Endothelial cell of umbilical vein (primary cell): Measurements from ENCODE around the gene EIF2AK3. TPM values are rescaled to one million over a fixed set of nuclear protein-coding genes. Genes with fewer than 3 reads are reported as not detected.

Experiments
- BruUV-seq: library from RNA; stranded (reverse); fragments of 400-500 nt; replicated peaks from 2 replicates; lab custom pipeline; 2021; lab: Mats Ljungman, UMichigan
- CTCF ChIA-PET: fragments of 300-600, 350-600 bp; sonication (Branson Sonifier 250); formaldehyde crosslinking; loops from one replicate; lab custom pipeline; 2021; ENCODE audit warnings: antibody characterized with exemption, inconsistent platforms; lab: Charles Lee
- POLR2A ChIA-PET: fragments of 300-600, 350-600 bp; sonication (Branson Sonifier 250); formaldehyde crosslinking; loops from one replicate; lab custom pipeline; 2021; ENCODE audit warnings: antibody characterized with exemption, inconsistent platforms; lab: Charles Lee
- DNase-seq: peaks from one replicate; pipeline ENCODE4 v3.0.0-alpha.2; 2011; ENCODE audit warnings: low read depth, low spot score
- FAIRE-seq: peaks from 2 replicates; lab custom pipeline; 2011; peaks lifted over from hg19 to GRCh38; lab: Jason Lieb, UNC
- H2AFZ ChIP-seq: 2 replicates; pipeline ENCODE4 v1.6.0; 2012; ENCODE audit warnings: low read depth, low read length, control low read depth, inconsistent platforms
- H3K27ac ChIP-seq: 2 replicates; pipeline ENCODE4 v1.5.1; 2011; ENCODE audit warnings: low read depth, mild to moderate bottlenecking, control low read depth, low read length, moderate library complexity; ENCODE audit not compliant: insufficient read depth
- H3K27me3 ChIP-seq, 2 experiments: 2 replicates each; pipeline versions ENCODE4 v1.6.0 to v1.6.1; 2011; ENCODE audit warnings: low read length in 2 of 2, mixed read lengths in 1 of 2; ENCODE audit not compliant: control insufficient read depth in 2 of 2, insufficient read depth in 2 of 2
- H3K36me3 ChIP-seq, 2 experiments: 2 replicates in 1 of 2; 3 replicates in 1 of 2; pipeline ENCODE4 v1.5.1; 2011; ENCODE audit warnings: low read length in 2 of 2, mild to moderate bottlenecking in 1 of 2, moderate library complexity in 1 of 2; ENCODE audit not compliant: control insufficient read depth in 2 of 2, insufficient read depth in 2 of 2; ENCODE audit errors: extremely low read depth in 1 of 2
- H3K4me1 ChIP-seq: 3 replicates; pipeline ENCODE4 v1.5.1; 2011; ENCODE audit warnings: mild to moderate bottlenecking, low read length; ENCODE audit not compliant: control insufficient read depth, insufficient read depth; ENCODE audit errors: extremely low read depth
- H3K4me2 ChIP-seq: 2 replicates; pipeline ENCODE4 v1.6.1; 2011; ENCODE audit warnings: low read length, control low read depth, mixed read lengths; ENCODE audit not compliant: insufficient read depth
- H3K4me3 ChIP-seq, 3 experiments: fragments of 200-600 bp in 1 of 3; sonication (generic), shearing (Covaris generic) in 1 of 3; replicated peaks in 1 of 3; 2 replicates each; pipeline ENCODE4 v1.5.1; 2011 to 2016; ENCODE audit warnings: control low read depth in 3 of 3, low read length in 3 of 3, mild to moderate bottlenecking in 2 of 3, inconsistent platforms in 1 of 3, low read depth in 1 of 3, moderate library complexity in 1 of 3; ENCODE audit not compliant: insufficient read depth in 1 of 3
- H3K79me2 ChIP-seq: 2 replicates; pipeline ENCODE4 v1.6.0; 2012; ENCODE audit warnings: low read length, inconsistent platforms; ENCODE audit not compliant: control insufficient read depth, insufficient read depth
- H3K9ac ChIP-seq: replicated peaks from 2 replicates; pipeline ENCODE3; 2011; ENCODE audit warnings: low read length, control low read depth; ENCODE audit not compliant: insufficient read depth; ENCODE audit errors: extremely low read depth
- H3K9me1 ChIP-seq: replicated peaks from 3 replicates; pipeline ENCODE4 v1.6.0; 2011; ENCODE audit warnings: mild to moderate bottlenecking, low read length; ENCODE audit not compliant: control insufficient read depth, insufficient read depth; ENCODE audit errors: extremely low read depth
- H3K9me3 ChIP-seq: replicated peaks from 2 replicates; pipeline ENCODE4 v1.5.1; 2012; ENCODE audit warnings: low read length, inconsistent platforms; ENCODE audit not compliant: control insufficient read depth, insufficient read depth
- H4K20me1 ChIP-seq: replicated peaks from 2 replicates; pipeline ENCODE3; 2011; ENCODE audit warnings: mild to moderate bottlenecking, low read length; ENCODE audit not compliant: control insufficient read depth, insufficient read depth; ENCODE audit errors: extremely low read depth
- EZH2 ChIP-seq: IDR thresholded peaks from 2 replicates; pipeline ENCODE4 v1.6.1; 2012; ENCODE audit warnings: borderline replicate concordance, low read depth, mild to moderate bottlenecking, moderate library complexity, low read length, inconsistent platforms; ENCODE audit not compliant: severe bottlenecking
- FOS ChIP-seq: IDR thresholded peaks from 2 replicates; pipeline ENCODE4 v1.6.1; 2011; ENCODE audit warnings: mild to moderate bottlenecking, low read length, moderate library complexity, borderline replicate concordance; ENCODE audit not compliant: insufficient read depth
- GATA2 ChIP-seq: IDR thresholded peaks from 2 replicates; pipeline ENCODE4 v1.7.0; 2011; ENCODE audit warnings: low read depth, mild to moderate bottlenecking, moderate library complexity, mixed read lengths, low read length; ENCODE audit not compliant: insufficient read length, insufficient read depth
- JUN ChIP-seq: IDR thresholded peaks from 2 replicates; pipeline ENCODE4 v1.6.1; 2011; ENCODE audit warnings: borderline replicate concordance, low read depth; ENCODE audit not compliant: insufficient read length, insufficient read depth
- MYC ChIP-seq: IDR thresholded peaks from one replicate; pipeline ENCODE4 v1.6.1; 2011; ENCODE audit warnings: mild to moderate bottlenecking, low read depth, low read length
- POLR2A ChIP-seq: IDR thresholded peaks from 2 replicates; pipeline ENCODE4 v1.6.1; 2012; ENCODE audit warnings: low read depth, mild to moderate bottlenecking, control low read depth, low read length
- POLR2AphosphoS5 ChIP-seq: IDR thresholded peaks from 2 replicates; pipeline ENCODE4 v1.6.1; 2012; ENCODE audit warnings: low read depth, mild to moderate bottlenecking, control low read depth, low read length, moderate library complexity; ENCODE audit not compliant: insufficient read depth
- dilution Hi-C: fragments of 300-500 bp; cut with MboI; formaldehyde crosslinking; loops from one replicate; pipeline ENCODE4 v1.15.0; 2019; ENCODE audit warnings: low sequenced_read_pairs; ENCODE audit not compliant: extremely low pct_ligation_motif_present
- intact Hi-C: fragments of 100-400 bp; cut with micrococcal nuclease; formaldehyde crosslinking; loops from one replicate; pipeline ENCODE4 v1.10.0; 2022
- polyA plus RNA-seq, 4 experiments: library from polyadenylated mRNA; depleted of rRNA in 3 of 4; stranded (reverse) in 3 of 4; unstranded in 1 of 4; fragments of >200 nt; gene quantifications; 2 replicates each; pipeline versions ENCODE4 v1.2.1 to v1.2.3, GENCODE V29; 2011 to 2012; ENCODE audit warnings: missing spikeins in 1 of 4
- total RNA-seq: library from RNA; stranded (reverse); gene quantifications from 2 replicates; pipeline ENCODE4 v1.2.3, GENCODE V29; 2021
- TF ChIP-seq, protein P1 (sequence below), 2 donors: IDR thresholded peaks; 1 replicate in 1 of 2; 2 replicates in 1 of 2; pipeline ENCODE4 v1.5.1; 2011; ENCODE audit warnings: low read length in 2 of 2, mild to moderate bottlenecking in 2 of 2, moderate library complexity in 2 of 2, control low read depth in 1 of 2, inconsistent platforms in 1 of 2, low read depth in 1 of 2; ENCODE audit not compliant: insufficient read depth in 1 of 2; ENCODE audit errors: extremely low read depth in 1 of 2
- TF ChIP-seq, protein P2 (sequence below): IDR thresholded peaks from 2 replicates; pipeline ENCODE4 v1.6.1; 2011; ENCODE audit not compliant: insufficient read depth, insufficient read length

Gene EIF2AK3
- total and polyA plus RNA-seq, 2 donors (not counting 3 experiments of a cell fraction or from before 2014, with no cell fraction given) = 5.3 to 17.3 TPM

DNA sequence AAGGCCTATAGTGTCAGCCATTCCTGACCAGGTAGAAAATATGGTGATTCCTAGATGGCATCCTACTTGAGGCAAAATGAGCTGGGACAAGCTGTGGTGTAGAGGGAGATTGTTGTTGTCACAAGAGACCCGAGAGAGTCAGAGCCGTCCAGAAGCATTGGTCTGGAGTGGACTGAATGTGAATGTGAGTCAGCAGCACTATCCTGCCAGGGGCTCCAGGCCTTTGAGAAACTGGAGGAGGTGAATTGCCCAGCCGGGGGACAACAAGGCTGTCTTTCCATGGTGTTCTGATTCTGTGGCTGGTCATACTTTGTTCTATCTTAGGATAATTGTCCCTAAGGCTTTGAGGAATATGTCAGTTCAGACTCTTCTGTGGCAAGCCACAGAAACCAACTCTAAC lies 29.4 kb upstream of the EIF2AK3 start:
- intact Hi-C loops = no loop called here
- Histone ChIP-seq H3K9me3 (no peaks in the 10 kb centered on the region), H3K27me3 (no peaks in the 10 kb centered on the region), H3K36me3 (no peaks in the 10 kb centered on the region), H2AFZ (no peak overlapping the region), H3K9me1 (no peaks in the 10 kb centered on the region), H3K27ac (no peak overlapping the region), H3K4me3 (no peak overlapping the region), H3K9ac (no peak overlapping the region), H3K4me1 (peaks cover 11% of the 10 kb centered on the region), H3K79me2 (no peaks in the 10 kb centered on the region), H4K20me1 (no peaks in the 10 kb centered on the region), H3K4me2 (no peak overlapping the region)
- ChIA-PET POLR2A (no interaction called here), CTCF (interaction anchor here (1.4 to 4.7 kb wide), 3 partner anchors 11 to 15 kb away, joined by 4 to 49 read pairs (median 21); no protein-coding TSS in a partner anchor)
- TF ChIP-seq POLR2AphosphoS5 (no peak), GATA2 (no peak), EZH2 (no peak), POLR2A (no peak), JUN (no peak), FOS (no peak), MYC (no peak)
- TF ChIP-seq, protein P1, sequence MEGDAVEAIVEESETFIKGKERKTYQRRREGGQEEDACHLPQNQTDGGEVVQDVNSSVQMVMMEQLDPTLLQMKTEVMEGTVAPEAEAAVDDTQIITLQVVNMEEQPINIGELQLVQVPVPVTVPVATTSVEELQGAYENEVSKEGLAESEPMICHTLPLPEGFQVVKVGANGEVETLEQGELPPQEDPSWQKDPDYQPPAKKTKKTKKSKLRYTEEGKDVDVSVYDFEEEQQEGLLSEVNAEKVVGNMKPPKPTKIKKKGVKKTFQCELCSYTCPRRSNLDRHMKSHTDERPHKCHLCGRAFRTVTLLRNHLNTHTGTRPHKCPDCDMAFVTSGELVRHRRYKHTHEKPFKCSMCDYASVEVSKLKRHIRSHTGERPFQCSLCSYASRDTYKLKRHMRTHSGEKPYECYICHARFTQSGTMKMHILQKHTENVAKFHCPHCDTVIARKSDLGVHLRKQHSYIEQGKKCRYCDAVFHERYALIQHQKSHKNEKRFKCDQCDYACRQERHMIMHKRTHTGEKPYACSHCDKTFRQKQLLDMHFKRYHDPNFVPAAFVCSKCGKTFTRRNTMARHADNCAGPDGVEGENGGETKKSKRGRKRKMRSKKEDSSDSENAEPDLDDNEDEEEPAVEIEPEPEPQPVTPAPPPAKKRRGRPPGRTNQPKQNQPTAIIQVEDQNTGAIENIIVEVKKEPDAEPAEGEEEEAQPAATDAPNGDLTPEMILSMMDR (IDR thresholded peaks at IDR 0.05; ENCODE audit: extremely low read depth in 1 of 2, insufficient read depth in 1 of 2, low read depth in 1 of 2, low read length in 2 of 2) = no peak
- TF ChIP-seq, protein P2, sequence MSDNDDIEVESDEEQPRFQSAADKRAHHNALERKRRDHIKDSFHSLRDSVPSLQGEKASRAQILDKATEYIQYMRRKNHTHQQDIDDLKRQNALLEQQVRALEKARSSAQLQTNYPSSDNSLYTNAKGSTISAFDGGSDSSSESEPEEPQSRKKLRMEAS = no peak
- dilution Hi-C loops = loop anchor here (25.0 kb wide), 1 partner anchor 94 kb away; no protein-coding TSS in a partner anchor
- FAIRE-seq = no peak
- no TSS peak for BruUV-seq
- no peak for DNase-seq
